Measurements from ENCODE around the gene ACSM5.
"Not testable (repeated sequence)": the region's sequence is repeated elsewhere in the genome, so short reads cannot be mapped to it uniquely, and the experiment has no call there.

ACSM5 gene

DNA sequence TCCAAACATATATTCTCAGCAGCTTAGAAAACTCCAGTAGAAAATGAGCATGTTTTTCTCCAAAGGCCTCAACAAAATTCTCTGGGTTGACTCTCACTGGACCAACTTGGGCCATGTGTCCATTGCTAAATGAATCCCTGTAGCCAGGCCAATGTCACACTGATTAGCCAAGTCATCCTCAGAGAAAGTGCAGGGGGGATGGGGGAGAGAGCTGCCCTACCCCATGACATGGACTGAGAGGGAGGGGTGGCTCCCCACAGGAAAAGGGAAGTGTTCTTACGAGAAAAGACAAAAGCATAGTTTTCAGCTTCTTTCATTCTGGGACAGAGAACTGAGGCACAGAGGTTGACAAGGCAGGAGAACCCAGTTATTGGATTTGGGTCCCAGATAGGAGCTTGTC is 74.7 kb downstream of the ACSM5 start:
- H3K4me1 ChIP-seq (ENCODE audit: control insufficient read depth, insufficient read depth, low read length); H3K4me3 ChIP-seq (ENCODE audit: low read length); H3K9me3 ChIP-seq (ENCODE audit: control insufficient read depth, low read length); H3K27me3 ChIP-seq (ENCODE audit: control insufficient read depth, insufficient read depth, low read length); H3K36me3 ChIP-seq (ENCODE audit: control insufficient read depth, insufficient read depth, low read length); H3K9ac ChIP-seq (ENCODE audit: low read length): not testable (repeated sequence)

DNA sequence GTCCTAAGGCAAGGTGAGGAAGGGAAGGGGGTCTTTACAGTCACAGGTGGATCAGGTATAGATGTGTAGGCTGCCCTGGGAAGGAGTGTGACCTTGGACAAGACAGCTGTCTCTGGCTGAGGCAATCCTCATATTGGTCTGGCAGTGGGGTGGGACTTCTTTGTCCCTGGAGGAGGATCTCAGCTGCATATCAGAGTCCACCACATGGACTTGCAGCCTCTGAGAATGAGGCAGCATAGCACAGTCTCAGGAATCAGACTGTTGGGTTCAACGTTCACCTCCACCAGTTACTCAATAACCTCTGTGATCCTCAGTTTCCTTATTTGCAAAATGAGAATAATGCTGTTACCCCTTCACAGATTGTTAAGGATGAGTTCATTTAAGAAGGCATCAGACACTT is 75.4 kb downstream of the ACSM5 start:
- Histone ChIP-seq H3K9me3 (ENCODE audit: control insufficient read depth, low read length) (no peaks in the 10 kb centered on the region), H3K27me3 (ENCODE audit: control insufficient read depth, insufficient read depth, low read length) (no peaks in the 10 kb centered on the region), H3K4me3 (ENCODE audit: low read length) (no peak overlapping the region), H3K9ac (ENCODE audit: low read length) (no peak overlapping the region), H3K4me1 (ENCODE audit: control insufficient read depth, insufficient read depth, low read length) (no peaks in the 10 kb centered on the region), H3K36me3 (ENCODE audit: control insufficient read depth, insufficient read depth, low read length) (no peaks in the 10 kb centered on the region)

DNA sequence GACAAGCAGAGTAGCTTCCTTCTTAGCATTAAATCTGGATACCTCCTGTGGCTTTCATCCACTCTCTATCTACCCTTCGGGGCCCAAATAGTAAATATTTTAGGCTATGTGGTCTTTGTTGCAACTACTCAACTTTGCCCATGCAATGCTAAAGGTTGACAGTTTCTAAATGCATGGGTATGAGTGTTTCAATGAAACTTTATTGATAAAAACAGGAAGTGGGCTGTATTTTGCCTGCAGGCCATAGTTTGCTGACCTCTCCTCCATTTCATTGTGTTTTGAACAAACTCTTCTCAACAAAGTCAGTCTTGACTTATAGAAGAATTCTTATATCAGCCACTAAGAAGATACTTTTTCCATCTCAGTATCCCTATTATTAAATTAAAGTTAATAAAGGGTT is 76.1 kb downstream of the ACSM5 start:
- Histone ChIP-seq H3K9ac (ENCODE audit: low read length) (no peak overlapping the region), H3K27me3 (ENCODE audit: control insufficient read depth, insufficient read depth, low read length) (no peaks in the 10 kb centered on the region), H3K9me3 (ENCODE audit: control insufficient read depth, low read length) (no peaks in the 10 kb centered on the region), H3K4me1 (ENCODE audit: control insufficient read depth, insufficient read depth, low read length) (no peaks in the 10 kb centered on the region), H3K36me3 (ENCODE audit: control insufficient read depth, insufficient read depth, low read length) (no peaks in the 10 kb centered on the region), H3K4me3 (ENCODE audit: low read length) (no peak overlapping the region)
